GDM1 (cell line): ENCODE results near the gene PRODH.
"Not testable (repeated sequence)": the region's sequence is repeated elsewhere in the genome, so short reads cannot be mapped to it uniquely, and the experiment has no call there.

Experiments
- DNase-seq: peaks from one replicate; lab custom pipeline; 2025; lab: John Stamatoyannopoulos, UW

PRODH gene

DNA sequence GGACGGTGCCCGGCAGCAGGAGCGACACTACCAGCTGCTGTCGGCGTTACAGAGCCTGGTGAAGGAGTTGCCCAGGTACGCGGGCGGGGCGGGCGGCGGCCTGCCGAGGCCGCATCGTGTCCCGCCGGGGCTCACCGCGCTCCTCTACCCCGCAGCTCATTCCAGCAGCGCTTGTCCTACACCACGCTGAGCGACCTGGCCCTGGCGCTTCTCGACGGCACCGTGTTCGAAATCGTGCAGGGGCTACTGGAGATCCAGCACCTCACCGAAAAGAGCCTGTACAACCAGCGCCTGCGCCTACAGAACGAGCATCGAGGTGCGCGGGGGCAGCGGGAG is 29.7 kb downstream of the PRODH start:
- not testable (repeated sequence) for DNase-seq

DNA sequence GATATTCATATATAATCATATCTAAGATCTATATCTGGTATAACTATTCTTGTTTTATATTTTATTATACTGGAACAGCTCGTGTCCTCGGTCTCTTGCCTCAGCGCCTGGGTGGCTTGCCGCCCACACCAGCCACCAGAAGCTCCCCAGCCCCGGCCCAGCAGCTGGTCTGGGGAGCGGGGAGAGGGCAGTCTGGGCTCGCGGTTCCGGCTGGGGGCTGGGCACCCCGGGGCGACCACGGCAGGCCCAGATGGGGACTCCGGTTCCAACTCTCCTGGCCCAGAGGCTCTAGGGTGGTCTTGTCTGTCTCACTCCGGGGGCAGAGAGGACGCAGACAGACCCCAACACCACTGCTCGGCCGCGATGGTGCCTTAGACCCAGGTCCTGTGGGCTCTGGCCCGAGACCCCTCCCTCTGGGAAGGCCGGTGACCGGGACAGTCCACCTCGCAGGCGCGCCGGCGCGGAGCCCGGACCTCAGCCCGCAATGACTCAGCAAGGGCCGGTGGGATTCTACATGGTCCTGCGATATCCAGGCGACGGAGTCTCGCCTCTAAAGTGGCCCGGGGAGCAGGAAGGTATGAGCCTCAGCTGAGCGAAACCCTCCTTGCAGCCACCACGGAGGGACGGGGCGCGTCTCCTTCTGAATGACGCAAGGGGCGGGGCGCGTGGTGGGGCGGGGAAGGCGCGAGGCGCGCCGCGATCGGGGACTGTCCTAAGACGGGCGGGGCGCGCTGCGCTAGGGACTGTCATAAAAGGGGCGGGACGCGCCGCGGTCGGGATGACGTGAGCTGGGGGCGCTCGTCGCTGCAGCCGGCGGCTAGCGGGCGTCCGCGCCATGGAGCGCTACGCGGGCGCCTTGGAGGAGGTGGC is 30.3 kb downstream of the PRODH start, which contains the start of gene DGCR6:
Gene DGCR6 (plus strand): TSS at position 781 of the 870 bp plus-strand sequence. CDS start 55 bp downstream, at position 836.
- DNase-seq: no peak

DNA sequence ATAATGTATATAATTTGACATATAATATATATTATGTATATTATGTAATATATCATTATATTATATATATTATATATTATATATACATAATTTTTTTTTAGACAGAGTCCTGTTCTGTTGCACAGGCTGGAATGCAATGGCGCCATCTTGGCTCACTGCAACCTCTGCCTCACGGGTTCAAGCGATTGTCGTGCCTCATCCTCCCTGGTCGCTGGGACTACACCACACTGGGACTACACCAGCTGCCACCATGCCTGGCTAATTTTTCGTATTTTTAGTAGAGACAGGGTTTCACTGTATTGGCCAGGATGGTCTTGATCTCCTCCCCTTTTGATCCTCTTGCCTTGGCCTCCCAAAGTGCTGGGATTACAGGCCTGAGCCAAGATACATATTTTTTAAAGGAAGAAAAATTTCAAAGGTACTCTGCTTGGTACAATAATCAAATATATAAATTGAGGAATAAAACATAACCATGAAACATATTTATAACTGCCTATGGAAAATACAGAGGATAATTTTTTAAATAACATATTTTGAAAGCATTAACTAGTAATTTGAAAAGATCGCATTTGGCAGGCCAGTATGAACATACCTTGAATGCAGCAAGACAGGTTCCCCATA is 39.9 kb downstream of the PRODH start:
- DNase-seq: not testable (repeated sequence)

DNA sequence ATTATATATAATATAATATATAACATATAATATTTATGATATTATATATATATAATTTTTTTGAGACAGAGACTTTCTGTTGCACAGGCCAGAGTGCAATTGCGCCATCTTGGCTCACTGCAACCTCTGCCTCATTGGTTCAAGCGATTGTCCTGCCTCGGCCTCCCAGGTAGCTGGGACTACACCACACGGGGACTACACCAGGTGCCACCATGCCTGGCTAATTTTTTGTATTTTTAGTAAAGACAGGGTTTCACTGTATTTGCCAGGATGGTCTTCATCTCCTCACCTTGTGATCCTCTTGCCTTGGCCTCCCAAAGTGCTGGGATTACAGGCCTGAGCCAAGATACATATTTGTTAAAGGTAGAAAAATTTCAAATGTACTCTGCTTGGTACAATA is 42.3 kb downstream of the PRODH start:
- not testable (repeated sequence) for DNase-seq

DNA sequence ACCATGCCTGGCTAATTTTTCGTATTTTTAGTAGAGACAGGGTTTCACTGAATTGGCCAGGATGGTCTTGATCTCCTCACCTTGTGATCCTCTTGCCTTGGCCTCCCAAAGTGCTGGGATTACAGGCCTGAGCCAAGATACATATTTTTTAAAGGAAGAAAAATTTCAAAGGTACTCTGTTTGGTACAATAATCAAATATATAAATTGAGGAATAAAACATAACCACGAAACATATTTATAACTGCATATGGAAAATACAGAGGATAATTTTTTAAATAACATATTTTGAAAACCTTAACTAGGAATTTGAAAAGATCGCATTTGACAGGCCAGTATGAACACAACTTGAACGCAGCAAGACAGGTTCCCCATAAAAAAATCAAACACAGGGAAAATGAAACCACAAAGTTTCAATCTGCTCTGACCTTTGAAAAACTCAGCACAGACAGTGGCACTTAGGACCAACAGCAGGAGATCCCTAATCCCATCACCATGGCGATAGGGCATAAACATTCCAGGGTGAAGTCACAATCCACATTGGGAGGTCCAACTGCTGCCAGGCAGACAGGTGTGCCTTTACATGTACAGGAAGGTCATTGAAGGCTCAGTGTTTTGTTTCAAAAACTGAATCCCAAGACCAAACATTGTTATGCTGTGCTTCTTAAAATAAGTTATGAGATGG is 45.4 kb downstream of the PRODH start:
- DNase-seq: not testable (repeated sequence)

DNA sequence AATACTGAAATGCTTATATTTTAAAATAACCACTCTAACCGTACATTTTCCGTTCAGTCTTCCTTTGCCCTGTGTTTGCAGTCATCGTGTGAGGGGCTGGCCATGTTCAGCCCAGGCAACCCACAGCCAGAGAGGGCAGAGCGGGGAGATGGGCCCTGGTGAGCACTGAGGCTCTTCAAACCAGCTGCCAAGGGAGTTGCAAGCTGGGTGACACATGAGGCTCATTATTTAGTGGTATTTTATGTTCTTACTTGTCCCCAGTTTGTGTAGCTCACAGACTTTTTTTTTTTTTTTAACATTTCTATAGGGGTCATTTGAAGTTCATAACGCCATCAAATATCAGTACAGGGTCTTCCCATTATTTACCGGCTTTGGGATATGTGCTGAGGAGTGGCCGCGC is 48.0 kb downstream of the PRODH start:
- DNase-seq: no peak

DNA sequence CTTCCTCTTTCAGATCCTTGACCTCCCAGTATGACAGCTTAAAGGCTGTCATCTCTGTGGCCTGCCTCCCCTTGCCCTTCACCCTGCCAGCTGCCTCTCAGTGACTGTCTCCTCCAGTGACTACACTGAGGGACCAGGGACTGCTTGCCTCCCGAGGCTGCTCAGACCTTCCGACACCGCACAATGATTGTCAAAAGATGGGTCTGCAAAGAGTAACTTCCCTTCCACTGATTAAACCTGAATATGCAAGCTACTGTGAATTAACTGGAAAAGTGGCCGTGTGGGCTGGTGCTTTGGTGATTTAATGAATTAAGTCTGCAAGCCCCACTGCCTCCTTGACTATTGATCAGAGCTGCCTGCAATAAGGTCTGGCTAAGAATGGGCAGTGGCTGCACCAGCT is 51.6 kb downstream of the PRODH start:
- not testable (repeated sequence) for DNase-seq

DNA sequence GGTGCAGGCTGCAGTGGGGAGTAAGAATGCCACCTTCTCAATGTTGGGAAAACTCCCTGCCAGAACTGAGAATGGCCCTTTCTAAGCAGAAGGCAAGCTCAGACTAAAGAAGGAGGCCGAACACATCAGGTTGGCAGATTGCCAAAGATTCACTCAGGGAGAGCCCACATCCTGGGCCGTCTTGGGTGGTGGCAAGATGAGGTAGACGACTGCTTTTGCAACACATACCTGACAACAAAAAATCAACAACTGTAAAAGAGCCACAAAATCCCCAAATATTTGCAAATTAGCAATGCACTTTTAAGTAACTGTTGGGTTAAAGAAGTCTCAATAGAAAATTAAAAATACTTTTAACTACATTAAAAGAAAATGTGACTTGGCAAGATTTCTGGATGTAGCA is 54.8 kb downstream of the PRODH start:
- DNase-seq: not testable (repeated sequence)
